Glutamatergic neuron (in vitro differentiated cells): ENCODE measurements around the gene PPP6R2. TPM values are rescaled to one million over a fixed set of nuclear protein-coding genes. Genes with fewer than 3 reads are reported as not detected.

ENCODE experiments used
- DNase-seq: peaks from one replicate; pipeline ENCODE4 v3.0.0; 2022
- H3K27ac Mint-ChIP-seq: one replicate; pipeline ENCODE4 v1.8.0; 2020; ENCODE audit warnings: mild to moderate bottlenecking, mixed read lengths, inconsistent platforms; ENCODE audit not compliant: unreplicated experiment
- H3K27me3 Mint-ChIP-seq: one replicate; pipeline ENCODE4 v1.8.0; 2020; ENCODE audit warnings: mild to moderate bottlenecking, moderate library complexity, mixed read lengths, inconsistent platforms; ENCODE audit not compliant: unreplicated experiment
- H3K36me3 Mint-ChIP-seq: one replicate; pipeline ENCODE4 v1.8.0; 2020; ENCODE audit warnings: mild to moderate bottlenecking, mixed read lengths, inconsistent platforms; ENCODE audit not compliant: unreplicated experiment
- H3K4me1 Mint-ChIP-seq: one replicate; pipeline ENCODE4 v1.8.0; 2020; ENCODE audit warnings: mild to moderate bottlenecking, low read depth, mixed read lengths, inconsistent platforms; ENCODE audit not compliant: unreplicated experiment
- H3K4me3 Mint-ChIP-seq: one replicate; pipeline ENCODE4 v1.8.0; 2020; ENCODE audit warnings: mild to moderate bottlenecking, mixed read lengths, inconsistent platforms; ENCODE audit not compliant: unreplicated experiment
- H3K9me3 Mint-ChIP-seq: one replicate; pipeline ENCODE4 v1.8.0; 2020; ENCODE audit warnings: mild to moderate bottlenecking, moderate library complexity, mixed read lengths, inconsistent platforms; ENCODE audit not compliant: unreplicated experiment
- CTCF ChIP-seq: fragments of 200-600 bp; sonication (generic); IDR thresholded peaks from one replicate; pipeline ENCODE4 v1.5.0; 2021; ENCODE audit not compliant: partially characterized antibody, unreplicated experiment
- total RNA-seq: library from RNA; stranded (reverse); fragmentation: NEBNext Ultra II Directional; extraction: Animal tissue kit (Norgen Biotek cat#: 25700); gene quantifications from one replicate; pipeline ENCODE4 v1.2.1, GENCODE V29; 2021; ENCODE audit not compliant: unreplicated experiment

PPP6R2 gene
- total RNA-seq, 1 donor from 2014 or later, result 122 TPM

- H3K4me3 Mint-ChIP-seq, result no peak overlapping the region
- no peak overlapping the region for H3K27ac Mint-ChIP-seq
- peaks cover 8% of the 10 kb centered on the region for H3K27me3 Mint-ChIP-seq
- peak; percentile 76 for DNase-seq
- peaks cover 3% of the 10 kb centered on the region for H3K9me3 Mint-ChIP-seq
- H3K36me3 Mint-ChIP-seq, result no peaks in the 10 kb centered on the region
- TF ChIP-seq CTCF, result no peak
- peaks cover 10% of the 10 kb centered on the region for H3K4me1 Mint-ChIP-seq
Observed at GRCh38 chr22:50309601-50309991, 33.5 kb upstream of the PPP6R2 start.

- no peak for TF ChIP-seq CTCF
- H3K36me3 Mint-ChIP-seq, result no peaks in the 10 kb centered on the region
- no peak overlapping the region for H3K4me3 Mint-ChIP-seq
- H3K27me3 Mint-ChIP-seq, result peaks cover 8% of the 10 kb centered on the region
- peaks cover 3% of the 10 kb centered on the region for H3K9me3 Mint-ChIP-seq
- H3K4me1 Mint-ChIP-seq, result peaks cover 10% of the 10 kb centered on the region
- H3K27ac Mint-ChIP-seq, result no peak overlapping the region
- peak; percentile 18 for DNase-seq
Observed at GRCh38 chr22:50310031-50310722, 33.0 kb upstream of the PPP6R2 start.

- TF ChIP-seq CTCF, result no peak
- H3K4me1 Mint-ChIP-seq, result peaks cover 13% of the 10 kb centered on the region
Observed at GRCh38 chr22:50310949-50311444, 32.1 kb upstream of the PPP6R2 start.

GRCh38 chr22:50311606-50312351 lies 31.3 kb upstream of the PPP6R2 start:
- Mint-ChIP-seq H3K4me1 (peaks cover 13% of the 10 kb centered on the region), H3K4me3 (no peak overlapping the region), H3K27me3 (peaks cover 10% of the 10 kb centered on the region), H3K27ac (no peak overlapping the region), H3K9me3 (peaks cover 3% of the 10 kb centered on the region), H3K36me3 (no peaks in the 10 kb centered on the region)
- no peak for TF ChIP-seq CTCF
- DNase-seq, result peak; percentile 19

More at GRCh38 chr22:50310949-50311444, 32.1 kb upstream of the PPP6R2 start:
- H3K27me3 Mint-ChIP-seq, result peaks cover 8% of the 10 kb centered on the region
- peaks cover 3% of the 10 kb centered on the region for H3K9me3 Mint-ChIP-seq
- no peak overlapping the region for H3K4me3 Mint-ChIP-seq
- DNase-seq, result no peak
- no peak overlapping the region for H3K27ac Mint-ChIP-seq
- H3K36me3 Mint-ChIP-seq, result no peaks in the 10 kb centered on the region

GRCh38 chr22:50312371-50312770 lies 30.8 kb upstream of the PPP6R2 start:
- no peak overlapping the region for H3K4me3 Mint-ChIP-seq

More at GRCh38 chr22:50312371-50312770, 30.8 kb upstream of the PPP6R2 start:
- Mint-ChIP-seq H3K27ac (no peak overlapping the region), H3K4me1 (peaks cover 13% of the 10 kb centered on the region), H3K9me3 (peaks cover 3% of the 10 kb centered on the region), H3K27me3 (peaks cover 10% of the 10 kb centered on the region), H3K36me3 (no peaks in the 10 kb centered on the region)
- no peak for TF ChIP-seq CTCF
- DNase-seq, result no peak
